Choroid plexus epithelial cell (primary cell): ENCODE results near the gene OR10A5.
"Not testable (repeated sequence)": the region's sequence is repeated elsewhere in the genome, so short reads cannot be mapped to it uniquely, and the experiment has no call there.

ENCODE experiments used
- DNase-seq: peaks from one replicate; pipeline ENCODE4 v3.0.0-alpha.2; 2010; ENCODE audit warnings: low read depth
- H3K4me3 ChIP-seq: 2 replicates; pipeline ENCODE4 v1.5.1; 2011; ENCODE audit warnings: low read depth, mild to moderate bottlenecking, control low read depth, low read length, moderate library complexity
- CTCF ChIP-seq: conservative IDR thresholded peaks from 2 replicates; pipeline ENCODE4 v1.5.1; 2011; ENCODE audit warnings: low read depth, mild to moderate bottlenecking, control low read depth, inconsistent platforms, low read length, moderate library complexity

The OR10A5 gene

GRCh38 chr11:6871278-6871677 is 25.8 kb downstream of the OR10A5 start:
- no peak for TF ChIP-seq CTCF
- no peak for DNase-seq
- no peak overlapping the region for H3K4me3 ChIP-seq

- no peak for DNase-seq
- H3K4me3 ChIP-seq = no peak overlapping the region
- TF ChIP-seq CTCF = no peak
Measured at GRCh38 chr11:6875761-6876160, 30.3 kb downstream of the OR10A5 start.

GRCh38 chr11:6876325-6876724 is 30.8 kb downstream of the OR10A5 start, which contains the start of gene OR10A4:
TSS of gene OR10A4 (plus strand) at chr11:6876625. CDS start at chr11:6876648, 23 bp downstream.
- TF ChIP-seq CTCF = no peak
- H3K4me3 ChIP-seq = no peak within 1 kb of the TSS
- no peak for DNase-seq

- H3K4me3 ChIP-seq = no peak overlapping the region
- TF ChIP-seq CTCF = no peak
- no peak for DNase-seq
Measured at GRCh38 chr11:6876914-6877313, 31.4 kb downstream of the OR10A5 start.

GRCh38 chr11:6882751-6883150 is 37.3 kb downstream of the OR10A5 start:
- no peak for TF ChIP-seq CTCF
- H3K4me3 ChIP-seq = no peak overlapping the region
- no peak for DNase-seq

GRCh38 chr11:6887711-6888110 is 42.2 kb downstream of the OR10A5 start:
- not testable (repeated sequence) for DNase-seq, H3K4me3 ChIP-seq

GRCh38 chr11:6888830-6889229 is 43.3 kb downstream of the OR10A5 start:
- no peak for TF ChIP-seq CTCF
- no peak for DNase-seq
- H3K4me3 ChIP-seq = no peak overlapping the region

- TF ChIP-seq CTCF = no peak
- no peak overlapping the region for H3K4me3 ChIP-seq
Measured at GRCh38 chr11:6889835-6890234, 44.4 kb downstream of the OR10A5 start.

More at GRCh38 chr11:6889835-6890234, 44.4 kb downstream of the OR10A5 start:
- DNase-seq = no peak
